22Rv1 (cell line): ENCODE data around the gene COMT.

Experiments used
- H3K27ac ChIP-seq: fragments of 450-650 bp; 2 replicates; pipeline ENCODE4 v1.5.1; 2017
- ZFX ChIP-seq: fragments of 450-650 bp; IDR thresholded peaks from 2 replicates; pipeline ENCODE4 v1.6.1; 2017; ENCODE audit warnings: antibody characterized with exemption, borderline replicate concordance
- TF ChIP-seq, protein P1 (sequence below): fragments of 450-650 bp; IDR thresholded peaks from 2 replicates; pipeline ENCODE4 v1.5.1; 2017; ENCODE audit warnings: mild to moderate bottlenecking

Gene COMT

DNA sequence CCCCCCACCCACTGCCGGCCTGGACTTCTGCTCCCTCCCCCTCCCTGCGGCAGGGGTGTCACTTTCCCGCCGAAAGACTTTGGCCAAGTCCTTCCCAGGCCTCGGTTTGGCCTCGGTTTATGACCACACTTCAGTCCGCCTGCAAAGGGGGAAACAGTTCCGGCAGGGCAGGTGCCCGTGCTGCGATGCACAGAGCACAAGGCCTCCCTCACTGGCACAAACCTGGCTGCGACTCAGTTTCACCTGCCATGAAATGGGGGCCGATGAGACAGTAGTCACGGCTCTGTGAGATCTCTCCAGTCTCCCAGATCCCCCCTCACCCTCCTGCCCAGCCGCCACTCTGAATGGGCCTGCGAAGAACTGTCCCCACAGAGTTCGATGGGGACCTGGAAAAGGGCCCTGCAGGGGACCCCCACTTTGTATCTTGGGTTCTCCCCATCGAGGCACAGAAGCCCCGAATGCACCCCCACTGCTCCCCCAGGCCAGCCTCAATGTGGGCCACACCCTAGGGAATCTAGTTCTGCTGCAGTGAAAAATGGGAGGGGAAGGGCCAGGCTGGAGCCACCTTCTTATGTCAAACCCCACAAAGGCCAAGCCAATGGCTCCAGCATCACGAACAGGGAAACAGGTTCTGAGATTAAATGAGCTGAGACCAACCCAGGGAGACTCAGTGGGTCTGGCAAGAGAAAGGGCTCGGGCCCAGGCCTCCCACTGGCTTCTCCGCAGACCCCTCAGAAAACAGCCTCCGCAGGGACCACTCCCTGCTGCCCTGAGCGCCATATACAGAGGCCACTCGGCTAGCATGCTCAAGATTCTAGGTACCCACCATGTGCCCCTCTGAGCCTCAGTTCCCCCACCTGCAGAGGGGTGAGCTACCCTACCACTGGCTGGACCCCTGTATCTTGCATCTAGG, 46.1 kb downstream of the COMT start:
- peak overlapping the region; percentile 76; the same call in 1 of the 2 replicates for H3K27ac ChIP-seq
- TF ChIP-seq, protein P1, sequence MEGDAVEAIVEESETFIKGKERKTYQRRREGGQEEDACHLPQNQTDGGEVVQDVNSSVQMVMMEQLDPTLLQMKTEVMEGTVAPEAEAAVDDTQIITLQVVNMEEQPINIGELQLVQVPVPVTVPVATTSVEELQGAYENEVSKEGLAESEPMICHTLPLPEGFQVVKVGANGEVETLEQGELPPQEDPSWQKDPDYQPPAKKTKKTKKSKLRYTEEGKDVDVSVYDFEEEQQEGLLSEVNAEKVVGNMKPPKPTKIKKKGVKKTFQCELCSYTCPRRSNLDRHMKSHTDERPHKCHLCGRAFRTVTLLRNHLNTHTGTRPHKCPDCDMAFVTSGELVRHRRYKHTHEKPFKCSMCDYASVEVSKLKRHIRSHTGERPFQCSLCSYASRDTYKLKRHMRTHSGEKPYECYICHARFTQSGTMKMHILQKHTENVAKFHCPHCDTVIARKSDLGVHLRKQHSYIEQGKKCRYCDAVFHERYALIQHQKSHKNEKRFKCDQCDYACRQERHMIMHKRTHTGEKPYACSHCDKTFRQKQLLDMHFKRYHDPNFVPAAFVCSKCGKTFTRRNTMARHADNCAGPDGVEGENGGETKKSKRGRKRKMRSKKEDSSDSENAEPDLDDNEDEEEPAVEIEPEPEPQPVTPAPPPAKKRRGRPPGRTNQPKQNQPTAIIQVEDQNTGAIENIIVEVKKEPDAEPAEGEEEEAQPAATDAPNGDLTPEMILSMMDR = no peak
- no peak for TF ChIP-seq ZFX

DNA sequence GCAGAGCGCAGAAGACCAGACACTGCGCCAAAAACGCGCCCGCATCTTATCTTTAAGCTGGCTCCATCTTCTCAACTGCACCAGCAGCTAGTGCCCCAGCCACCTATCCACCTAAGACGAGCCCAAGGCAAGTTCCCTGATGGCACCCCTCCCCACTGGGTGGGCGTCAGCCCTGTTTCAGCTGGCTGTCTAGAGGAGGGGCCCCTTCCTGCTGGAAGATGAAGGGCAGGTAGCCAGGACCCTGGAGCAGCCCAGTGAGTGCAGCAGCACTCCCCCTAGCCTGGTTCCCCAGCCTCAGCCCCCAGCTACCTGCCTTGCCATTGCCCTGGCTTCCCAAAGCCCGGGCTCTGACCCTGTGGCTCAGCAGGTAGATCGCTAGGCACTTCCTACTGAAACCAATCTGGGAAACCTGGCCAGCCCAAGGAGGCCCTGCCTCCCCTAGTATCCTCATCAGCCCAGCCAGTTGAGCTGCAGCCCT, 46.8 kb downstream of the COMT start:
- TF ChIP-seq, protein P1 = no peak
- TF ChIP-seq ZFX = no peak
- H3K27ac ChIP-seq = no peak overlapping the region

DNA sequence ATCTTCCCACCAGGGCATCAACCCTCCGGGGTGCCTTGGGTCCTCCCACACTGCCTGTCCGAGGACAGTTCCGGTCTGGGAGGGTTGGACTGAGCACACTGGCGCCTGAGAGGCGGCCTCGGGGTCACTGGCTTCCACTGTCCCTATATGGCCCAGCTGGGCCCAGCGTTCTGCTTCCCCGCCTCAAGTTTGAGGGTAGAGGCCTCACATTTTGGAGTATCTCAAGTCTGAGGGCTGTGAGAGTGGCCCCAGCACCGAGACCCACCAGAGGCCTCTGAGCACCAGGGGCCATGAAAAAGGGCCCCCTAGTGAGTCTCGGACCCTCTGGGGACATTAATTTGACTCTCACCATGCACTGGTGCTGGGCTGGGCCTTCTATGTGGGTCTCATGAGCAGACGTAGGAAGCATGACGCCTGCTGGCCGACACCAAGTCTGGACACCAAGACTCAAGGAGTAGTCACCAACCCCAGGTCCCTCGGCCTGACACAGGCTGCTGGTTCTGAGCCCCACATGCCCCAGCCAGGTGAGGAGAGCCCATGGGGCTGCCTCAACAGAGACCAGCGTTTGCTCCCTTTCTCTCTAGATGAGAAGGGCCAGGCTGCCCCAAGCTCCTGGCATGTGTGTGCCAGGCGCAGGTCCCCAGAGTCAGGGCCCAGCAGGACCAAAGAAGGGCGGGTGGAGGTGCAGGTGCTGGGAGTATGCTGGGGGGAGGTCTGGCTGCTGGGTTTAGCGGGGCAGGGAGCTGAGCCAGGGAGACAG, 47.6 kb downstream of the COMT start:
- no peak overlapping the region for H3K27ac ChIP-seq
- TF ChIP-seq, protein P1 = no peak
- TF ChIP-seq ZFX = no peak

DNA sequence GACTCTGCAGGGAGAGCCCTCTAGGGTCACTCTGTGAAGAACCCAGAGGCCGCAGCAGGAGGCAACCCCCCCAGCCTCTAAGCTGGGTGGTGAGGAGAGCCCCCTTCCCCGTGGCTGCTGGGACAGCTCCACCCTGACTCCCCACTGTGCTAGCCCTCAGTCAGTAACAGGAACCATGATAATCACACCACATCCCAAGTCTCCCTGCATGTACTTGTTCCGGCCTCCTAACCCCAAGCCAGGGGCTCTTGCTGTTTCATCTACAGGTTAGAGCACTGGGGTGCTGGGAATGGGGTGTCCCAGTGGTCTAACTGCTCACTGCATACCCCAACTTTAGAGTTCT, 48.1 kb downstream of the COMT start:
- no peak for TF ChIP-seq ZFX

DNA sequence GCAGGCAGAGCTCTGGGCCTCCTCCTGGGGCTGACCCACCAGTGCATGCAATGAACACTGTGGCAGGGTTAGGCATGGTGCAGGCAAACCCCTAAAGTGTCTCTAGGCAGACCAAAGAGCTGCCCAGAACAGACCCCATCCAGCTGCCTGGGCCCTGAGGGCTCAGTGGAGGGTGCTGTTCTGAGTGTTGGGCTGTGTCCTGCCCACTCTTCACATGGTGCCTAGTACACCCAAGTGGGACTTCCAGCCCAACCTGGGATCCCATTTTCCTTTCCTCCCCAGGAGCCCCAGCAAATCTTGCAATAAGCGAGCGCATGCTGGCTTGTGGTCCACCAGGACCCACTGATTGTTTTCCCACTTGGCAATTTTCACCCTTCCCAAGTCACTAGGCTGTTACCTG, 48.6 kb downstream of the COMT start:
- TF ChIP-seq, protein P1 = no peak
- no peak for TF ChIP-seq ZFX
- no peak overlapping the region for H3K27ac ChIP-seq

More for the DNA sequence above, 48.1 kb downstream of the COMT start:
- no peak overlapping the region for H3K27ac ChIP-seq

DNA sequence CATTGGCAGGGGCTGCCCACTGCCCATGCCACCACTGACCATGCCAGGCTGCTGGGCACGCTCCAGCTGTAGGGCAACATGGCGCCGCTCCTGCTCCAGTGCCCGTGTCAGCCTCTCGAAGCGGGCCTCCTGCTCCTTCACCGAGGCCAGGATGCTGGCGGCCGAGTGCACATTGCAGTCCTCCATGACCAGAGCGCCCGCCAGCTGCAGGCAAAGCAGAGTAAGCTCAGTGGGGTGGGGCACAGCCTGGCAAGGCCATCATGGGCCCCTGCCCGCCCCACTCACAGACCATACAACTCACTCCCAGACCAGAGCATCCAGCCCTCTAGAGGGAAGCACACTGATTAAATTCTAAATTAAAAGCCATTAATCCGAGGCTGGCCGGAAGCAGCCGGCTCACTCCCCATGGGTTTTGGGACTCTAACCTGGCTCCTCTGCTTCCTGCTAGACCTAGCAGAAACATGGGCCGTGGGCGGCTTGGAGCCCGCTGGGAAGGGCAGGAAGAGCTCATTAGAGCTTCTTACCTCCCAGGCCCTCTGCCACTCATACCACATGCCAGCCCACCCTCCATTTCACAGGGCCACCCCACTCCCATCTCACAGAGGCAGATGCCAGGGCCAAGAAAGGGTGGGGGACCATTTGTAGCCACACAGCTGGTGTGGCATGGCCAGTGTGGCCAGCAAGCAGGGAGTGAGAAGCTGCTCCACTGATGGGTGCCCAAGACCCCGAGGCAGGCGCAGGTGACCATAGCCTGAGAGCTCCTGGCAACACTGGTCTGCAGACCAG, 49.2 kb downstream of the COMT start:
- H3K27ac ChIP-seq = no peak overlapping the region
- TF ChIP-seq ZFX = no peak
- TF ChIP-seq, protein P1 = no peak

DNA sequence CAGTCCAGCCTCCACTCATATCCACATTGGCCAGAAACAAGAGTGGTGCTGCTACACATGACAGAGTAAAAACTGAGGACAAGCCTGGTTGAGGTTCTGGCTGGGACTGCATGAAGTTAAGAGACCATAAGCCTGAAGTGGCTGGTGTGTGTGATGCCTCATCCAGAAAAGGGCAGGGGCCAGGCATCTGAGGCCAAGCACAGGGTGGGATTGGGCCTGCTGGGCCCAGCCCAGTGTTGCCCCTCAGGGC, 49.7 kb downstream of the COMT start:
- TF ChIP-seq ZFX = no peak
- TF ChIP-seq, protein P1 = no peak
- no peak overlapping the region for H3K27ac ChIP-seq
